H1 (cell line): ENCODE measurements around the gene NR4A3. TPM values are rescaled to one million over a fixed set of nuclear protein-coding genes. Genes with fewer than 3 reads are reported as not detected.
A peak's percentile ranks its signal among the peaks of the same experiment; 100 is the strongest.

Experiments
- CTCF ChIA-PET: fragments of 300-600 bp; sonication (Branson Sonifier 250); formaldehyde crosslinking; loops from one replicate; lab custom pipeline; 2021; ENCODE audit not compliant: partially characterized antibody; lab: Charles Lee
- POLR2A ChIA-PET: fragments of 300-600 bp; sonication (Branson Sonifier 250); formaldehyde crosslinking; loops from one replicate; lab custom pipeline; 2021; ENCODE audit warnings: inconsistent platforms; ENCODE audit not compliant: partially characterized antibody; lab: Charles Lee
- DNase-seq, 2 experiments: peaks; one replicate each; pipeline versions ENCODE4 v3.0.0 to v3.0.0-alpha.2; 2010 to 2022; ENCODE audit warnings: low spot score in 2 of 2, low read depth in 1 of 2, mixed read lengths in 1 of 2
- FAIRE-seq: peaks from 2 replicates; lab custom pipeline; 2011; peaks lifted over from hg19 to GRCh38; lab: Jason Lieb, UNC
- H2AFZ ChIP-seq: 2 replicates; pipeline ENCODE4 v1.8.1; 2012; ENCODE audit warnings: low read length, inconsistent platforms
- H2AK5ac ChIP-seq: 2 replicates; pipeline ENCODE4 v1.6.1; 2013; ENCODE audit warnings: low read depth, low read length
- H2BK120ac ChIP-seq: replicated peaks from 2 replicates; pipeline ENCODE3; 2013; ENCODE audit warnings: low read depth, low read length, inconsistent platforms
- H2BK12ac ChIP-seq: 2 replicates; pipeline ENCODE4 v1.6.1; 2013; ENCODE audit warnings: low read depth, low read length
- H2BK15ac ChIP-seq: 2 replicates; pipeline ENCODE4 v1.6.1; 2013; ENCODE audit warnings: low read length
- H2BK20ac ChIP-seq: 2 replicates; pipeline ENCODE4 v1.6.1; 2013; ENCODE audit warnings: low read length
- H2BK5ac ChIP-seq: 2 replicates; pipeline ENCODE4 v1.6.1; 2013; ENCODE audit warnings: low read depth, low read length
- H3K14ac ChIP-seq: 2 replicates; pipeline ENCODE4 v1.6.1; 2013; ENCODE audit warnings: inconsistent platforms; ENCODE audit not compliant: insufficient read length
- H3K18ac ChIP-seq: 2 replicates; pipeline ENCODE4 v1.6.1; 2013; ENCODE audit warnings: low read length; ENCODE audit errors: extremely low read depth
- H3K23ac ChIP-seq: 2 replicates; pipeline ENCODE4 v1.6.1; 2013; ENCODE audit warnings: inconsistent platforms; ENCODE audit not compliant: insufficient read length
- H3K23me2 ChIP-seq: 2 replicates; pipeline ENCODE4 v1.6.1; 2013; ENCODE audit warnings: low read depth, low read length
- H3K27ac ChIP-seq: 2 replicates; pipeline ENCODE4 v1.6.1; 2011; ENCODE audit warnings: low read depth, low read length, inconsistent platforms
- H3K27me3 ChIP-seq, 4 experiments: replicated peaks in 1 of 4; 1 replicate in 1 of 4; 2 replicates in 3 of 4; pipeline versions ENCODE4 v1.6.1 to v1.8.1; 2011 to 2013; ENCODE audit warnings: low read length in 3 of 4, mild to moderate bottlenecking in 3 of 4, inconsistent platforms in 2 of 4, mixed read lengths in 2 of 4, moderate library complexity in 1 of 4; ENCODE audit not compliant: control insufficient read depth in 3 of 4, insufficient read depth in 3 of 4; ENCODE audit errors: extremely low read depth in 1 of 4
- H3K36me3 ChIP-seq, 4 experiments: 2 replicates each; pipeline versions ENCODE4 v1.6.1 to v1.8.1; 2011 to 2013; ENCODE audit warnings: mild to moderate bottlenecking in 4 of 4, low read length in 3 of 4, moderate library complexity in 2 of 4, control low read depth in 1 of 4, inconsistent platforms in 1 of 4; ENCODE audit not compliant: insufficient read depth in 4 of 4, control insufficient read depth in 2 of 4
- H3K4ac ChIP-seq: replicated peaks from 2 replicates; pipeline ENCODE3; 2013; ENCODE audit warnings: low read length, low read depth, mixed read lengths, inconsistent platforms; ENCODE audit not compliant: insufficient read length
- H3K4me1 ChIP-seq, 4 experiments: replicated peaks in 1 of 4; 1 replicate in 1 of 4; 2 replicates in 3 of 4; pipeline versions ENCODE4 v1.6.1 to v1.8.1; 2011 to 2013; ENCODE audit warnings: low read length in 3 of 4, inconsistent platforms in 2 of 4, mixed read lengths in 1 of 4; ENCODE audit not compliant: insufficient read depth in 4 of 4, control insufficient read depth in 3 of 4
- H3K4me2 ChIP-seq, 2 experiments: 2 replicates each; pipeline versions ENCODE4 v1.6.1 to v1.8.1; 2011 to 2013; ENCODE audit warnings: low read depth in 2 of 2, low read length in 2 of 2, control low read depth in 1 of 2, inconsistent platforms in 1 of 2, mild to moderate bottlenecking in 1 of 2; ENCODE audit not compliant: insufficient read depth in 1 of 2
- H3K4me3 ChIP-seq, 4 experiments: fragments of 200-600, 300-600 bp in 1 of 4; sonication (generic), shearing (Covaris generic), sonication (Bioruptor Twin) in 1 of 4; 2 replicates each; pipeline versions ENCODE4 v1.5.1 to v1.8.1; 2011 to 2016; ENCODE audit warnings: low read length in 4 of 4, low read depth in 3 of 4, control low read depth in 2 of 4, inconsistent platforms in 2 of 4, mild to moderate bottlenecking in 2 of 4, mixed read lengths in 1 of 4, moderate library complexity in 1 of 4; ENCODE audit not compliant: insufficient read depth in 2 of 4; ENCODE audit errors: extremely low read depth in 1 of 4
- H3K56ac ChIP-seq: replicated peaks from 2 replicates; pipeline ENCODE3; 2013; ENCODE audit warnings: low read depth, mild to moderate bottlenecking, mixed read lengths, low read length, inconsistent platforms; ENCODE audit not compliant: insufficient read length
- H3K79me1 ChIP-seq: 2 replicates; pipeline ENCODE4 v1.6.1; 2013; ENCODE audit warnings: low read depth, low read length, control low read depth
- H3K79me2 ChIP-seq, 2 experiments: 2 replicates each; pipeline versions ENCODE4 v1.6.1 to v1.8.1; 2012 to 2013; ENCODE audit warnings: low read length in 2 of 2, mild to moderate bottlenecking in 2 of 2, inconsistent platforms in 1 of 2; ENCODE audit not compliant: insufficient read depth in 2 of 2, control insufficient read depth in 1 of 2
- H3K9ac ChIP-seq, 4 experiments: replicated peaks in 1 of 4; 1 replicate in 1 of 4; 2 replicates in 3 of 4; pipeline versions ENCODE4 v1.6.1 to v1.8.1; 2011 to 2013; ENCODE audit warnings: low read depth in 3 of 4, low read length in 3 of 4, control low read depth in 2 of 4, mild to moderate bottlenecking in 2 of 4, moderate library complexity in 2 of 4, inconsistent platforms in 1 of 4; ENCODE audit errors: extremely low read depth in 1 of 4
- H3K9me3 ChIP-seq, 2 experiments: 2 replicates each; pipeline versions ENCODE4 v1.6.1 to v1.8.1; 2012 to 2013; ENCODE audit warnings: mild to moderate bottlenecking in 2 of 2, moderate library complexity in 2 of 2, control low read depth in 1 of 2, inconsistent platforms in 1 of 2, low read depth in 1 of 2, low read length in 1 of 2, mixed read lengths in 1 of 2; ENCODE audit not compliant: insufficient read depth in 2 of 2
- H4K20me1 ChIP-seq, 2 experiments: replicated peaks in 1 of 2; 2 replicates each; pipeline versions ENCODE3 to v1.8.1; 2011 to 2013; ENCODE audit warnings: inconsistent platforms in 2 of 2, low read length in 2 of 2, mild to moderate bottlenecking in 1 of 2; ENCODE audit not compliant: insufficient read depth in 2 of 2, control insufficient read depth in 1 of 2
- H4K5ac ChIP-seq: 2 replicates; pipeline ENCODE4 v1.6.1; 2013; ENCODE audit warnings: low read length, low read depth, mixed read lengths, inconsistent platforms; ENCODE audit not compliant: insufficient read length
- H4K8ac ChIP-seq: 2 replicates; pipeline ENCODE4 v1.8.0; 2013; ENCODE audit warnings: mild to moderate bottlenecking, moderate library complexity, low read length, inconsistent platforms; ENCODE audit not compliant: insufficient read depth; ENCODE audit errors: extremely low read depth
- H4K91ac ChIP-seq: replicated peaks from 2 replicates; pipeline ENCODE3; 2013; ENCODE audit warnings: low read length, mixed read lengths, inconsistent platforms; ENCODE audit not compliant: insufficient read length
- BACH1 ChIP-seq: IDR thresholded peaks from 2 replicates; pipeline ENCODE4 v1.6.1; 2012; ENCODE audit warnings: low read length, improper control_type of control experiment
- CHD1 ChIP-seq: IDR thresholded peaks from 2 replicates; pipeline ENCODE4 v1.6.1; 2012; ENCODE audit warnings: low read depth, low read length, improper control_type of control experiment
- E2F6 ChIP-seq: IDR thresholded peaks from 2 replicates; pipeline ENCODE4 v1.6.1; 2012; ENCODE audit warnings: inconsistent platforms
- JUN ChIP-seq: IDR thresholded peaks from 2 replicates; pipeline ENCODE4 v1.6.1; 2011; ENCODE audit warnings: low read depth, mild to moderate bottlenecking, improper control_type of control experiment, low read length
- KDM1A ChIP-seq: fragments of 200-600, 300-600 bp; sonication (generic); IDR thresholded peaks from 2 replicates; pipeline ENCODE4 v1.7.1; 2016; ENCODE audit warnings: mild to moderate bottlenecking, low read length, borderline replicate concordance
- NRF1 ChIP-seq: IDR thresholded peaks from 2 replicates; pipeline ENCODE4 v1.6.1; 2011; ENCODE audit warnings: mild to moderate bottlenecking, low read depth, low read length, improper control_type of control experiment
- RAD21 ChIP-seq, 2 experiments: IDR thresholded peaks in 1 of 2; conservative IDR thresholded peaks in 1 of 2; 2 replicates each; pipeline ENCODE4 v1.6.1; 2011; ENCODE audit warnings: low read depth in 2 of 2, low read length in 2 of 2, improper control_type of control experiment in 1 of 2, inconsistent platforms in 1 of 2, mild to moderate bottlenecking in 1 of 2, moderate library complexity in 1 of 2
- TAF1 ChIP-seq: IDR thresholded peaks from 2 replicates; pipeline ENCODE4 v1.6.1; 2011; ENCODE audit warnings: mild to moderate bottlenecking, low read depth, low read length
- WGBS, 2 experiments: shearing (Covaris generic) in 1 of 2; methylation state at CpG; one replicate each; pipeline versions ENCODE4 v1.1.6 to v1.1.7; 2013 to 2015; ENCODE audit warnings: low lambda C conversion rate in 2 of 2, mixed read lengths in 2 of 2, inconsistent platforms in 1 of 2, low coverage in 1 of 2, missing lambda C conversion rate in 1 of 2; ENCODE audit not compliant: insufficient replicate concordance in 2 of 2, insufficient coverage in 1 of 2, insufficient read length in 1 of 2; ENCODE audit errors: extremely low coverage in 1 of 2, missing lambda C conversion rate in 1 of 2; 5-methylcytosine and 5-hydroxymethylcytosine counted together
- polyA plus RNA-seq, 7 experiments: library from polyadenylated mRNA; depleted of rRNA in 3 of 7; stranded (reverse) in 5 of 7; unstranded in 2 of 7; fragments of >200 nt in 5 of 7; fragments of 200-250 nt in 2 of 7; gene quantifications; 1 replicate in 5 of 7; 2 replicates in 1 of 7; 4 replicates in 1 of 7; pipeline versions ENCODE4 v1.2.1 to v1.2.3, GENCODE V29; 2011 to 2013; ENCODE audit warnings: missing spikeins in 2 of 7, mixed read lengths in 2 of 7
- total RNA-seq: library from RNA; stranded (reverse); fragmentation: NEBNext Ultra II Directional; extraction: Animal tissue kit (Norgen Biotek cat#: 25700); gene quantifications from 2 replicates; pipeline ENCODE4 v1.2.1, GENCODE V29; 2021

NR4A3 gene
- total and polyA plus RNA-seq, 2 of the 8 experiments (the other 6 are each of a cell fraction or from before 2014, with no cell fraction given) = 0.05 to 0.30 TPM

GRCh38 chr9:99785010-99785590, 36.6 kb upstream of the NR4A3 start:
- peak; percentile 84 for FAIRE-seq
- Histone ChIP-seq H3K9me3 (0 out of 4 replicates have a peak, but pooled peaks cover 0 to 2% of the 10 kb centered on the region in 2 experiments), H3K27ac (peak overlapping the region; percentile 44; the same call in 1 of the 2 replicates)
- no peak for TF ChIP-seq BACH1
- no peak for TF ChIP-seq JUN
- TF ChIP-seq CHD1 = no peak
- TF ChIP-seq E2F6 = no peak
- TF ChIP-seq RAD21 (IDR thresholded peaks at IDR 0.05 in 1 of 2, conservative IDR thresholded peaks at IDR 0.05 in 1 of 2; ENCODE audit: low read depth in 2 of 2, low read length in 2 of 2) = no peak
- TF ChIP-seq KDM1A = no peak
- no peak for TF ChIP-seq TAF1
- no peak for TF ChIP-seq NRF1

More at GRCh38 chr9:99785010-99785590, 36.6 kb upstream of the NR4A3 start:
- WGBS, 2 experiments = 63% methylated on average over 1 of the region's 1 CpG; no CpG with 5 or more reads in 1 of the 2 experiments
- ChIA-PET CTCF (interaction anchor here (1.4 kb wide), 1 partner anchor 41 kb away, joined by 3 read pairs; no protein-coding TSS in a partner anchor), POLR2A (interaction anchor here (1.9 kb wide), 1 partner anchor 37 kb away, joined by 5 read pairs; the partner anchor contains the start of gene NR4A3)
- Histone ChIP-seq H3K23ac (no peak overlapping the region), H3K4ac (no peak overlapping the region), H4K5ac (peak overlapping the region; percentile 64), H4K20me1 (no peaks in the 10 kb centered on the region), H3K79me2 (no peaks in the 10 kb centered on the region), H2AFZ (no peak overlapping the region), H2BK120ac (peak overlapping the region; percentile 67), H3K79me1 (no peaks in the 10 kb centered on the region), H2BK20ac (0 out of 2 replicates have a peak overlapping the region, but pooled peaks have one; percentile 49), H2BK5ac (peak overlapping the region; percentile 40; the same call in 1 of the 2 replicates), H3K4me2 (peak overlapping the region; percentile 62), H3K18ac (peak overlapping the region; percentile 33; the same call in 1 of the 2 replicates), H2AK5ac (peak overlapping the region; percentile 11; the same call in 1 of the 2 replicates), H4K8ac (no peak overlapping the region), H3K9ac (no peak overlapping the region; a peak in 1 of 7 replicates), H3K4me3 (peak overlapping the region in 1 of 4 experiments; percentile 24; a peak in 1 of 8 replicates), H3K27me3 (no peaks in the 10 kb centered on the region), H3K56ac (no peak overlapping the region), H3K4me1 (peaks cover 6 to 15% (median 11%) of the 10 kb centered on the region in 4 experiments), H3K36me3 (no peaks in the 10 kb centered on the region), H2BK15ac (no peak overlapping the region), H4K91ac (peak overlapping the region; percentile 57), H2BK12ac (peak overlapping the region; percentile 71; the same call in 1 of the 2 replicates), H3K14ac (no peak overlapping the region), H3K23me2 (no peaks in the 10 kb centered on the region)
- peak in 1 of 2 experiments; percentile 49 for DNase-seq
